Putamen (tissue), 1 donor: ENCODE data around the gene KTN1.

Experiments
- DNase-seq: peaks from one replicate; pipeline ENCODE4 v3.0.0-alpha.2; 2016; ENCODE audit warnings: low spot score

The KTN1 gene

DNA sequence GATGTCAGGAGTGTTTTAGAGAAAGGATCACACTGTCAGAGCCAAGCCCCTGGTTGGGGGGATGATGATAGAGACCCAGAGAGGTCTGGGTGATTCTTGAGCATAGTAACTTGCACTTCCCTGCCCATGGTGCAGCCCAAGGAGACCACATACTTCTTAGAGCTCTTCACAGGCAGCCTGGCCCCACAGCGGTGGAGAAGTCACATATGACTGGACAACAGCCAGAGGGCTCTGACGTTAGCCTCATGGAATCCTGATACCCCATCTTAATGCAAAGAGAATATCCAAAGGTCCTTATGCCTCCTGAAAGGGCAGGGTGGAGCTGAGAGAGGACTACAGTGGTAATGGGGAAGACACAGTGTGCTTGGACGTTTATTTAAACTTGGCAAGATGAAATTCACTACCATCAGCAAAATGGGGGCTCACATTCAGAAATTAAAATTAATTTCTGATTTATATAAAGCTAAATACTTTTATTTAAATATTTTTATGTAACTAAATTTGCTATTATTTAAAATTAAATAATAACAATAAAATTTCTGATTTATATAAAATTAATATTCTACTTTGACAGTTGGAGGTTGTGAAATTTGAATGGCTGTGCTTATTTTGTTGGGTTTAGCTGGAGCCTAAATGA lies 131.3 kb downstream of the KTN1 start:
- DNase-seq: no peak

DNA sequence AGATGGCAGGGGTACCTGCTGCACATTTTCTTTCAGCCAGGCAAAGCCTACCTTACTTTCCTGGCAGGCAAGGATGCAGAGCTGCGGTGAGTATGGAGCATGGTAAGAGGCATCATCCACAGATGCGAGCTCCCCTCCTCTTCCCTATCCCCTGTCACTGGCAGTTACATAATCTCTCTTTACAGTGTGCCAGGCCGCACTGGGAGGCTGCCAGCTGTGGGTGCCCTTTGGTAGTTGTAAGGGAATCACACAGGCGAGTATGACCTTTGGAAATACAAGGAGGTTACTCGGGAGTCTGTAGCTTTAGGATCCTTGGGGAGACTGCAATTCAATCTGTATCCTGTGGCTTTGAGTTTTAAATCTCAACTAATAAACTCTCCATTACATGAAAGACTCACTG lies 132.5 kb downstream of the KTN1 start:
- DNase-seq: peak; percentile 20

DNA sequence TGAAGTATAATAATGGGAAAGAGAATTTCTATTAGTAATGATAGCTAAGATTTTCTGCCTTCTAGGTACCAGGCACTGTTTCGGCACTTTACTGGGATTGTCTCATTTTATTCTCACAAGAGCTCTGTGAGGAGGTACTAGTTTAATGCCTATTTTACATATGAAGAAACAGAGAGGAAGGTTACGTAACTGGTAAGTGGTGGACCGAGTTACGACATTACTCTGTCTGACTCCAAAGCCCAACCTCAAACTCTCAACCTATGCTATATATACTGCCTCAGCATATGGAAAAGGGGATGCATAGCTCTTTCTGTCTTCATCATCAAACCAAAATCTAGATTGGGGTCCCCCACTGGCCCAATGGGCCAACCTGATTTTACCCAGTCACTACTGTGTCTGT lies 133.5 kb downstream of the KTN1 start:
- DNase-seq: no peak

DNA sequence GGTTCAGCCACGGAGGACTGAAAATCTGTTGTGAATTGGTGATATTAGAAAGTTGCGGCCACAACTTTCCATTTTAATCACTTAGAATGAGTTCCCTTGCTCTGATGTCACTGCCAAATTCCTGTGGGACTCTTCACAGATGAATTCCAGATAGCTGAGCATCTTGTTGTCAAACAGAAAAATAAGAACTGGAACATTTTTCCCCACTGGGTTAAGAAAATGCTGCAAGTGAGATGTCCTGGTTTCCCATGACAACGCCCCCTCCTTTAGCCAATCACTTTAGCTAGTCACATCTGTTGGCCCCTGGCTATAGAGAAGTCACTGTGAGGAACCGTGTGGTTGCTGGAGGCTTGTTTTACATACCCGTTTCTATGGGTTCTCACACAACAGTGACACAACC lies 135.9 kb downstream of the KTN1 start:
- DNase-seq: no peak

DNA sequence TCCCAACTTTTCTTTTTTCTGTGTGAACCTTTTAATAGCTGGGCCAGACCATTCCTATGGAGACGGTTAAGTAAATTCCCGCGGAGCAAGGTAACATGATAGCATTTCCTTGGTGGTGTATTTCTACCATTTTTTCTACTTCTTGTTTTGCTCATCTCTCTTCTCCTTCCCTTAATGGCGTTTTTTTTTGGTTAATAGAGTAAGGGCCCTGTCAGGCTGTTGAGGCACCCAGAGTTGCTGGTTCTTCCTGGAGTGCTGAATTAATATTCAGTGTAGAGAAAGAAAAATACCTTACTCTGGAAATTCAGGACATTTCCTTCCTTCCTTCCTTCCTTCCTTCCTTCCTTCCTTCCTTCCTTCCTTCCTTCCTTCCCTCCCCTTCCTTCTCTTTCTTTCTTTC lies 137.6 kb downstream of the KTN1 start:
- DNase-seq: no peak

DNA sequence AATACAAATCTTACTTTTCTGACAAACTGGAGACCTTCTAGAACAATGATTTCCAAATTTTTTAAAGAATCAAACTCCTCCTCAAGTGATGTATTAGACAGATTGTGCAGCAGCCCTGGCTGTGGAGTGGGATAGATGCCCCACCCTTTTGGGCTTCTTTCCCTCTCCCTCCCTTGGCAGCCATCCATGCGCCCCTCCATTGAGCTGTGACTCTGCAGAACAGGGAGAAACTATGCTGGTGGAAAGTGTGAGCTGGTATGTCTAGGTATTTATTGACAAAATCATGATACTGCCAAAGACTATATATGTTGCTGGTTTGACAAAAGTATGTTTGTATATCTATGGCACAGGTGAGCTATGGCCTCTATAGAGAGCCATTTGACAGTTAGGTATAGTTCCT lies 138.5 kb downstream of the KTN1 start:
- DNase-seq: no peak

DNA sequence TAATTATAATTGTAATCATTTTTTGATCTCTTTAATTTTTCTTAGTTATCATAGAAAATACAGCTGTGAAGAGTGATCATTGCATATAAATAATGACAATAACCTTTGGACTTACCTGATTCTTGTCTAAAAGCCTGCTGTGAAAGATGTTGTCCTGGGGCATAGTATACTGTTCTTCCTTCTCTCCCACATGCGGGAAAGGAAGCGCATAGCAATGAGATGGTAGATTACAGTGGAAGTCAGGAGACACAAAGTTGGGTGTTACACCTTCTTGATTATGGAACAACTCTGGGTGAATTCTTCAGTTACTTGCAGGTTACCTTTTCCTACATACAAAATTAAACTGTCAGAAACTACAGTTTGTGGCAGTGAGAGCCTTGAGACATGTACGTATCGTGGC lies 140.8 kb downstream of the KTN1 start:
- no peak for DNase-seq

DNA sequence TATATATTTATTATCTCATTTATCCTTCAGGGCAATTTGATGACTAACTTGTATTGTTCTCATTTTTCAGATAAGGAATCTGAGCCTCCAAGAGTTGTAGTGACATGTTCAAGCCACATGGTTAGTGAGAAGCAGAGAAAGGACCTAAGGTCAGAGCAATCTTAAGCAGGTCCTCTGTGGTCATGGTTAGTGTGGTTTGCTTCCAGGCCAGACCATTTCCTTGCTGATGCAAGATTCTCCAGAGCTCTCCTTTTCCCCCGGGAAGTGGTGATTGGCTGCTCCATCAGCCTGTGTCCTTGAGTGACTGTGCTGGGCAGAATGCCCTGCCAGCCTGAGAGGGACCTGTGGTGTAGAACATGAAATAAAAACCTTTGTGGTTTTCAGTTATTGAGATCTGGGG lies 141.3 kb downstream of the KTN1 start:
- no peak for DNase-seq

DNA sequence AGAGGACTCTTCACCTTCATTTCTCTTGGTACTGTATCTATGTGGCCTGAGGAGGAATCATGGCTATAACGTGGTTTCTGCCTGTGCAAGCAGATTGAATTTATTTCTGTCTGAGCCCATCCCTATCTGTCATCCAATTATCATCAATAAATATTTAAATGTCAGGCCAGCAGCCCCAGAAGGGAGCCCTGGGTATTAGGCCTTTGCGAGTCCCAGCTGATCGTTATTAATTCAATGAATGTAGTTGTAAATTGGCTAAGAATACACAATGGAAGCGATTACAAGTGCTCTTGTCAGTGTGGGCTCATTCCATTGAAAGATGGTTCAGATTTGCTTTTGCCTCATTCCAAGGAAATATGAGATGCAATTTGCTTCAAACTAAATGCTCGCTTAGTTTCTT lies 142.0 kb downstream of the KTN1 start:
- DNase-seq: no peak

DNA sequence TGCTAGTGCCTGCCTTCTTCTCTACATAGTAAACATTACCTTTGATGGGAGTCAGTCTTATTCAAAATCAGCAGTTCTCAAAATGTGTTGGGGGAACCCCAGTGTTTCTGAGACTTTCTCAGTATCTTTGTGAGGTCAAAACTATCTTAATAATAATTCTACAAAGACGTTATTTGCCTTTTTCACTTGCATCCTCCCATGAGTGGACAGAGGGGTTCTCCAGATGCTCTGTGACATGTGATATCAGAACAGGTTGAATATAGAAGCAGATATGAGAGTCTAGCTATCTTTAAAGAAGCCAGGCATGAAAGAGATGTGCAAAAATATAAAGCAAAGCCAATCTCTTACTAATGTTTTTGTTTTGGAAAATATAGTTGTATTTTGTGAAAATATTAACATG lies 144.7 kb downstream of the KTN1 start:
- no peak for DNase-seq

DNA sequence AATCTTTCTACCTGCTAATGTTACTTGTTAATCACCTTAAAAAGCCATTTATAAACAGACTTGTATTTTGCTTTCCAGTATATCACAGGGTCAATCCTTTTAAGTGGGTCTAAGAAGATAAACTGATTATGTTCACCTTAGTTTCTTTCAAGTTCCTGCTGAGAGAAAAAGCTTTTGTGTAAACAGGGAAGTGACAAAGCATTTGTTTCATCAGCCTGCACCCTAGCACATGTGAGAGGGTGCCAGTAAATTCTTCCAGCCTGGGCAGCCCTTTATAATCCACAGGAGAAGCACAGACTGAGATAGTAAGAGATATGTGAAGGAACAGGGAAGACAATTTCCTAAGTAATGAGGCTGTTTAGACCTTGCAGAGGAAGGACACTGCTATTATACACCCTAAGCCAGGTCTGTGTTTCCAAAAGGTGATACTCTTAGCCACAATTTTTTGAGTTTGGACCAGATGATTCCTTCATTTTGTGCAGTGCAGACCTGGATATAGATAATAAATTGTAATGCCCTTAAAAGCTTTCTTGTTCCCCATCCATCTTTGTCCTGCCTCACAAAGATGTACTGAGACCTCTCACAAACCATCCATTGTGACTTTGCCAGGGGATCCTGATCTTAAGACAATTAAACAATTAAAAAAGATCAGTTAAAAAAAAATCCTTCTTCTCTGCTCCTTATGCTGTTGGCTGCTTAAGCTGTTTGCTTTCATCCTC lies 150.7 kb downstream of the KTN1 start:
- DNase-seq: no peak

DNA sequence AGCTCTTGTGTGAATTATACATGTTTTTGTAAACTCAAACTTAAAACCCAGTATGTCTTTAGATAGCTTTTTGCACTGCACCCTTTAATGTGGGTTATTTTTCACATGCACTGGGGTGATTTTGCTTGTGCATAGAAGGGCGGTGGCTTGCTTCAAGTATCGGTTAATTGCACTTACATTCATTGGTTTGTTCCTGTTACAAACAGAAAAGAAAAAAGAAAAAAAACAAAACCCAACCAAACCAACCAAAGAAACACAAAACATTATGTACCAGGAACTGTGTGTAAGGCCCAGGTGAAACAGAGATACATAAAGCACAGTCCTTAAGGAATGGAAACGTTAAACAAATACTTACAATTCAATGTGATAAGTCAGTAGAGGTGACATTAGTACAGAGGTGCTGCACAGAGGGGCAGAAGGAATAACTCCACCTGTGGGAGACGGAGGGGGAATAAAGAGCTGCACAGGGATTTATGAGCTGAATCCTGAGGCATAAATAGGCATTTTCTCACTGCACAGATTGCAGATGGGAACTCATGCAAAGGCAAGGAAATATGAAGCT lies 151.4 kb downstream of the KTN1 start:
- no peak for DNase-seq

DNA sequence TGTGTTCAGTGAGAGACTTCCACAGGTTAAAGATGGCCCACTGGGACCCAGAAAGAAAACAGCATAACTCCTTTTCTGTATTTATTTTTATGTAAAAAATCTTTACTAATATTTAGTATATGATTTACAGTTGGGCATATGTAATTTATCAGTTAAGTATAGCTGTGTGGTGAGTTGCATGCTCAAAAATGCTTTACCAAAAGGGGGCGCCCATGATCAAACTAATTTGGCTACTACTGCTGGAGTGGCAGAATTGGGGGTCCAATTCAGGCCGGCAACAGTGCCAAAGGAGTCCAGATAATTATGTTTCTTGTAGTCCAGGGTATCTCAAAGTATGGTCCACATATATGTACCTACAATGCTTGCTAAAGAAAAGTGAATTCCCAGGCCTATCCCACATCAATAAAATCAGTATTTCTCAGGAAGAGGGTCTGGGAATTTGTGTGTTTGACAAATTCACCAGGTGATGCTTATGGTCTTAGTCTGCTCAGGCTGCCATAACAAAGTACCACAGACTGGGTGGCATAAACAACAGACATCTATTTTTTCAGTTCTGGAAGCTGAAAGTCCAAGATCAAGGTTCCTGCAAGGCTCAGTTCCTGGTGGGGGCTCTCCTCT lies 152.0 kb downstream of the KTN1 start:
- DNase-seq: no peak

DNA sequence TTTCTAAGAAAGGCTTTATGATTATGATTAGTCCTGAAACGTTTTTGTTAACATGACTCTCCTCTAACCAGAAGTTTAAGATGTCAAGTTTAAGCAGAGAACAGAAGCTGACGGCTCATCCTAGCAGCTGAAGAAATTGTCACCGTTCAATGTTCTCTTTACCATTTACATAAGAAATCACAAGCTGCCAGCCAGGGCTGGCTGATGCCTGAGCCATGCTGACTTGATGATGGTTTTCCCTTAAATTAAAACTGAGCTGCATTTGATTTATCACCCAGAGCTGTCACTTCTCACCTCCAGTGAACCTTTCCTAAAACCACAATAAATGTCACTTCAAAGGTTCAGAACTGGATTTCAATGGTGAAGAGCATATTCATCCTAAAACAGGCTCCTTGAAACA lies 153.6 kb downstream of the KTN1 start:
- peak; percentile 72 for DNase-seq
